NK-92 treated with Interleukin-12 subunit alpha and Interleukin-12 subunit beta, amount 100 ng/mL, for 24 hours (cell line): Measurements from ENCODE around the gene DGKQ.

ENCODE experiments used
- DNase-seq: peaks from one replicate; lab custom pipeline; 2025; lab: John Stamatoyannopoulos, UW

Gene DGKQ

GRCh38 chr4:973431-974397 lies at the start of gene DGKQ:
Gene DGKQ, minus strand, starts transcription at chr4:973569. Its CDS starts 87 bp downstream, at chr4:973482.
- peak; percentile 50 for DNase-seq

- no peak for DNase-seq
Observed at GRCh38 chr4:1022739-1023066, 49.3 kb upstream of the DGKQ start.

- no peak for DNase-seq
Observed at GRCh38 chr4:1022051-1022738, 48.8 kb upstream of the DGKQ start.

- no peak for DNase-seq
Observed at GRCh38 chr4:1021386-1022050, 48.1 kb upstream of the DGKQ start.

- no peak for DNase-seq
Observed at GRCh38 chr4:1019729-1020470, 46.5 kb upstream of the DGKQ start.

- DNase-seq = no peak
Observed at GRCh38 chr4:1019320-1019719, 46.0 kb upstream of the DGKQ start.

GRCh38 chr4:1018147-1019020 lies 45.0 kb upstream of the DGKQ start:
- no peak for DNase-seq

GRCh38 chr4:1017706-1018105 lies 44.3 kb upstream of the DGKQ start:
- DNase-seq = no peak

GRCh38 chr4:1017211-1017610 lies 43.8 kb upstream of the DGKQ start:
- DNase-seq = no peak

GRCh38 chr4:1015746-1016145 lies 42.4 kb upstream of the DGKQ start:
- DNase-seq = no peak

GRCh38 chr4:1015179-1015578 lies 41.8 kb upstream of the DGKQ start:
- DNase-seq = no peak

GRCh38 chr4:1014291-1015167 lies 41.2 kb upstream of the DGKQ start:
- no peak for DNase-seq

- DNase-seq = no peak
Observed at GRCh38 chr4:1013225-1014073, 40.1 kb upstream of the DGKQ start.

- DNase-seq = no peak
Observed at GRCh38 chr4:1012034-1012739, 38.8 kb upstream of the DGKQ start.

GRCh38 chr4:1011666-1012033 lies 38.3 kb upstream of the DGKQ start:
- DNase-seq = no peak

- DNase-seq = no peak
Observed at GRCh38 chr4:1011022-1011665, 37.8 kb upstream of the DGKQ start, which contains the start of gene FGFRL1. Gene FGFRL1, plus strand, starts transcription at chr4:1011626. Its CDS starts 860 bp downstream, at chr4:1012486.

- DNase-seq = no peak
Observed at GRCh38 chr4:1010395-1011021, 37.1 kb upstream of the DGKQ start.
